ENCODE results near the gene ANKFN1.
A peak's percentile ranks its signal among the peaks of the same experiment; 100 is the strongest.
"Not testable (repeated sequence)": the region's sequence is repeated elsewhere in the genome, so short reads cannot be mapped to it uniquely, and the experiment has no call there.

ANKFN1 gene

GRCh38 chr17:56288786-56289185 is 135.5 kb downstream of the ANKFN1 start:
- DNase-seq (ENCODE audit: low spot score): not testable (repeated sequence)

DNA sequence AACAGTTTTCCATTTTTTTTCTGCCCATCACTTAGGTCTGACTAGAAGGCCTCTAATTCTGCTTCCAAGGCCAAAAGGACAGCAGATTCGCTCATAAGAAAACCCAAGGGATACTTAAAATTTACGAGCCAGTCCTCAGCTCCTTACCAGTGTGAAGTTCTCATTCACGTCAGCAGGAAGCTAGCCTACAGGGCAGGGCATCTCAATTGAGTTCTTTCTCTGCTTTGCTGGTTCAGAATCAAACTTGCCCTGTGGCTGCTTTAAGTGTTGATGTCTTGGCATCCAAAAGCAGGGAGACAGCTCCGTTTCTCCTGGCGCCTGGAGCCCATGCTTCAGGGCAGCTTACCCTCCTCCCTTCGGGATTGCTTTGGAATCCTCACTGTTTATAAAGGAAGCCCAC is 136.0 kb downstream of the ANKFN1 start:
- DNase-seq (ENCODE audit: low spot score): no peak

- no peak for DNase-seq (ENCODE audit: low spot score)
Observed at GRCh38 chr17:56290101-56290801, 137.0 kb downstream of the ANKFN1 start.

- no peak for DNase-seq (ENCODE audit: low spot score)
Observed at GRCh38 chr17:56290802-56291118, 137.5 kb downstream of the ANKFN1 start.

GRCh38 chr17:56291226-56291805 is 138.0 kb downstream of the ANKFN1 start:
- DNase-seq (ENCODE audit: low spot score): no peak

GRCh38 chr17:56292010-56292409 is 138.7 kb downstream of the ANKFN1 start:
- DNase-seq (ENCODE audit: low spot score): no peak

DNA sequence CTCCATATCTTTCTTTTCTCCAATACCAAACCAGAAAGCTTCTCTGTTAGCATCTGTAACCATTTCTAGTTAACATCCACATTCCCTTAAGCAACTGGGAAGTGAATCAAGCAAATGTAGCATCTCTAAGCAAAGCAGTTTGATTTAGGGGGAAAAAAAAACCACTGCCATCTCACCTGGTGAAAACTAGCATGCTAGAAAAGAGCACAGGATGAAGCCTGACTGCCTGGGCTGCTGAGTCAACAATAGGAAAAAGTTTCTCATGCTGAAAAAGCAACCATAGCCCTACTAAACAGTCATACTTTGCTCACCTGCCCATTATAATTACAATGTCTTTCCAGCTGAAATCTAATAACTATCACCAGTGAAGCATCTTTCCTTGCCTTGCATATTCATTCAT is 139.3 kb downstream of the ANKFN1 start:
- DNase-seq (ENCODE audit: low spot score): no peak

DNA sequence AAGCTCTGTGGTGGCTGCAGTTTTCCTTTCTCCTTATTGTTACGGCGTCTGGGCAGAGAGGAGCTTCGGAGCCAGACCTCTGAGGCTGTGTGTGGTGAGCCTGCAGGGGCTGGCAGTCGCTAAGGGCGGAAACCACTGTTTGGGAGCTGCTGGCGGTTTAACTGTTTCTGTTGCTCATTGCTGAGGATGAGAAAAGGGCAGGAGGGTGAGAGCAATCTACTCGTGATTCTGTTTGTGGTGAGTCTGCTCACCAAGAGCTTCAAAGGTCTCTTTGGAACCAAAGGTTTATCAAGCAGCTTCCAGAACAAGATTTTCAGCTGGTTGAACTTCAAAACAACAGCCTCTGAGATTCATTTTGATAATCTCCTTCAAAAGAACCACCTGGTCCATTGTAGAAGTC is 143.9 kb downstream of the ANKFN1 start:
- no peak for DNase-seq (ENCODE audit: low spot score)

DNA sequence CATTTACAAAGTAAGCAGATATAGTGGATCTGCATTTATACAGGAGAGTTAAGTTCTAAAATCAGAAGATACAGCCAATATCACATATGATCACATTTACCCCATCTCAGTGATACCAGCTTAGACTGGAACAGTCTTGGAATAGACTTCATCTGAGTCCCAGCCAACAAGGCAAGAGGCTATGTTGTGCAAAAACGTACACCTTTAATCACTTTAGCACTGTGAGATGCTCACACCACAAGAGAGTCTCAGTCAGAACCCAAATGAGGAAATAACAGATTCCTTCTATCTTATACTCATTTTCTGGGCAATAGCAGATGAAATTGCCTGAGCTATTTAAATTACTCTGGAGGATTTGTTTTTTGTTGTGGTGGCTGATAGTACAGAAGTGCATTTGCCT is 145.6 kb downstream of the ANKFN1 start:
- DNase-seq (ENCODE audit: low spot score): no peak

DNA sequence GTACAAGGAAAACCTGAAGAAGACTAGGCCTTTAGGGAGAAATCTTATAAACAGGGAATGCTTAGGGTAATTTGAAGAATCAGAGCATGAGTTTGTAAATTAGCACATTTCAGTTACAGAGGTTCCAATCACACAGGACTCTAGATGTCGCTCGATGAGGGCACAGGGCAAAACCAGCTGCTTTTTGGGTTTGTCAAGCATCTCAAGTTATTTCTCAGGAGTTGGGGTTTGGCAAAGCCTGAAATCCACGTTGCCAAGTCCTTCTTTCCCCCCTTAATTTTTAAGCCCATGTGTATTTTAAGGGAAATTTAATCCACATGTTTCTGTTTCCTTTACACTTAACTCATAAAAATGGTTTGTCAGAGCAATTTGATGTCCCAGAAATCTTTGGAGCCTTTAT is 146.9 kb downstream of the ANKFN1 start:
- no peak for DNase-seq (ENCODE audit: low spot score)

- peak; percentile 29 for DNase-seq (ENCODE audit: low spot score)
Observed at GRCh38 chr17:56305007-56305406, 151.7 kb downstream of the ANKFN1 start.

DNA sequence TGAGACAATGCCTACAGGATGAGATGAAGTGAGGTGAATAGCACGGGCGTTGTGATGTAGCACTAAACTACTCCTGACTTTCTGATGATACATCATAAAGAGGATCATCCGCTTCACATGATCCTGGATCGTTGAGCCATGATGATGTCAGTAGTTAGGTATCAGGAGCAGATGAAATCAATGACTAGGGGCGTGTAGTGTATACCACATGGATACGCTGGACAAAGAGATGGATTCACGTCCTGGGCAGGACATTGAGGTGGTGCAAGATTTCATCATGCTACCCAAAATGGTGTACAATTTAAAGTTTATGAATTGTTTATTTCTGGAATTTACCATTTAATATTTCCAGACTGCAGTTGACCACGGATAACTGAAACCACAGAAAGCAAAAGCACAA is 156.6 kb downstream of the ANKFN1 start:
- DNase-seq (ENCODE audit: low spot score): no peak

GRCh38 chr17:56310782-56311181 is 157.5 kb downstream of the ANKFN1 start:
- no peak for DNase-seq (ENCODE audit: low spot score)

DNA sequence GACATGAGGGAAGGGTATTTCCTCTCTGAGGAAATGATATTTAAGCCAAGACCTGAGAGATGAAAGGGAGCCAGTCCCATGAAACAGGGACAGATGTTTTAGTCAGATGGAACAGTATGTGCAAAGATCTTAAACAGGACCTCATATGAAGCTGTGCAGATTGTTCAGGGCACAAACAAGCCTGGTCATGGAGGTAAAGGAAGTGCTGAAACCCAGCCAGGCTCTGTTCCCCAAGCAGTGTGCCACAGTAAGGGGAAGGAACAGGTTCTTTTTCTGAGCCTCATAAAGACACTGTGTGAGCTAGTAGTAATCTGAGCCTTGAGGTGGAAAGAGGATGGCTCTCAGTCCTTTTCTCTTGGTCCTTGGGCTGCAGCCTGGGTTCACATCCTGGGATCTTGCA is 159.9 kb downstream of the ANKFN1 start:
- DNase-seq (ENCODE audit: low spot score): no peak

GRCh38 chr17:56314026-56314425 is 160.8 kb downstream of the ANKFN1 start:
- DNase-seq (ENCODE audit: low spot score): no peak

DNA sequence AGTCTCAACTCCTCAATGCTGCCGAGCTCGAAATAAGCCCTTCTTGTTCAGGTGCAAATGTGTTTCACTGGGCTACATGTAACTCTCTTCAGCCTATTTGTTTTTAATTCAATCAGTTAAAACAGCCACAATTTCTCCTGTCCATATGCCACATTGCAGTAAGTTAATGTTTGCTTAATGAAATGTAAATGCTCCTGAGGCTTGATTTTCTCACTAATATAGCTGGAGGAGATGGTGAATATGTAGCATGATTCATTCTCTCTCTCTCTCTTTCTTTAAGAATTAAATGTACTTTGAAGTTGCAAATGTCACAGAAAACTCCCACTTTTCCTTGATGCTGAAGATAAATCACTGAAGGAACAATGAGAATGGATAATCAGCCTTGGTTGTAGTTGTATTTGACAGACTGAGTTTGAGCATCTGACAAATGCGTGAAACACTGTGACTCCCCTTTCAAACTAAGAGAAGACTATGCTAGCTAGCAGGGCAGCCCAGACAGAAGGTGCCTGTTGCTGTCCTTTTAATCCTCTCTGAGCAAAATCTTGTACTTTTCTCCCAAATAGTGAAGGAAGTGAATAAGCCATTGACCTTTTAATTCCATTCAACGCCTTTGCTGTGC is 161.8 kb downstream of the ANKFN1 start:
- no peak for DNase-seq (ENCODE audit: low spot score)

GRCh38 chr17:56316604-56317003 is 163.3 kb downstream of the ANKFN1 start:
- no peak for DNase-seq (ENCODE audit: low spot score)

- no peak for DNase-seq (ENCODE audit: low spot score)
Observed at GRCh38 chr17:56317351-56318208, 164.3 kb downstream of the ANKFN1 start.

DNA sequence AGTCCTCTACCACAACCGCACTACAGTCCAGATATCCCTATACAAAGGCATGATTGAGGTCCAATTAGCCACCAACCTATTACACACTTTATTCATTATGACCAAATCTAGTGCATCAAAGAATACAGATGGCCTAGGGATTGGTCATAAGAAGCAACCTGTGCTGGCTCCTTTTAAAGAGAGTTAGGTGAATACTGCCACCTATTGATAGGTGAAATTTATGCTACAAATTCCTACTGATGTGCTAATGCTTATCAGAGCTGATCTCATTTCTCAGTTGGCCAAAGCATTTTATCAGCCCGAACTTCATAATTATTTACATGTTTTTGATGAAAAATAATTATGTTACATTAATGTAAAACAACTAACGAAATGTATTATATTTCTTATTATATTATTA is 166.3 kb downstream of the ANKFN1 start:
- peak; percentile 65 for DNase-seq (ENCODE audit: low spot score)

DNA sequence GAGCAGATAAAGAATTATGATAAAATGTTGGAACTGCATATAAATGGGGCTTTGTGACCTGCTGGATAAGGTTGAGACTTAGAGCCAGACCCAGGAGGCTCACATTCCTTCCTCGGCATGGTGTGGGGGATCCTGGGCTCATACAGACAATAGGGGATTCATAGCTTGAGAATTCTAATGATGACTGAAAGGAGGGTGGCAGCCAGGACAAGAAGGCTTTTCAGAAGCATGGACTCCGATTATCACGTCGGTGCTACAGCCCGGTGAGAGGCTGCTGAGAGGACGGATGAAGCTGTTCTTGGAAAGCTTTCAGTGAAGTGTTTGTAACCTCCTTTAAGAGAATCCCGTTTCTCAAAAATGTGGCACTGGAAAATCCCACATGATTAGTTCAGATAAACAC is 167.2 kb downstream of the ANKFN1 start:
- DNase-seq (ENCODE audit: low spot score): no peak

GRCh38 chr17:56322991-56323390 is 169.7 kb downstream of the ANKFN1 start:
- DNase-seq (ENCODE audit: low spot score): no peak

GRCh38 chr17:56324676-56325075 is 171.4 kb downstream of the ANKFN1 start:
- no peak for DNase-seq (ENCODE audit: low spot score)

Data from NAMALWA (cell line).